Kidney glomerular epithelial cell (primary cell): ENCODE results near the gene CRADD.
"Not testable (repeated sequence)": the region's sequence is repeated elsewhere in the genome, so short reads cannot be mapped to it uniquely, and the experiment has no call there.

ENCODE experiments used
- DNase-seq: peaks from one replicate; lab custom pipeline; 2025; lab: John Stamatoyannopoulos, UW

The CRADD gene

DNA sequence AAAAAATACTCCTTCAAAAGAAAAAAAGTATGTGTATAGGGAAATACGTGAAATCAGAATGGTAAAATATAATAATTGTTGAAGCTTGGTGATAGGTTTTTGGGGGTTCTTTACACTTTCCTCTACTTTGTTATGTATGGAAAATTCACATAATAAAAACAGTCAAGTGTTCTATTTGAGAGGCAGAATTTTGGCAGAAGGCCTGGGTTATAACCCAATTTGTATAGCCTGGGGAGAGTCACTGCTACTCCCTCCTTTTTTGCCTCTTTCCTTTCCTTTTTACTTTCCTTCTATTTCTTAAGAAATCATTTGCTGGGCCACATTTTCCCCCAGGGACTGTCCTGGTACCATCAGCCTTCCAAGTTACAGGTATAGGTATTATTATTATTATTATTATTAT, 105.7 kb downstream of the CRADD start:
- no peak for DNase-seq

DNA sequence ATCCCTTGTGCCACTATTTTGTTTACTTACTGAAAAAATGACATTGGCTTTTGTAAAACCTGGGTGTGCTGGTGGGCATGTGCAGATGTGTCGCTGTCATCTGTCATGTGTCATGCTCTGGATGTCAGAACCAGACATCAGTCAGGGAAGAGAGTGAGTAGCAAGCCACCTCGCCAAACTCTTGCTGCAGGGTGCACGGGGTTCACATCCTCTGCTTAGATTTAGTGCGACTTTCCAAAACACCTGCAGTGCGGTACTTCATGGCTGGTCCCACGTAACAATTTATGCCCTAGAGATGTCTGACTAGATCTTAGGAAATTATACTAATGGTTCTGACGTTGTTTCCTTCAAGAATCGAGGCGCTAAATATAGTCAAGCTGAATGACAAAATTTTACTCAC, 106.7 kb downstream of the CRADD start:
- no peak for DNase-seq

DNA sequence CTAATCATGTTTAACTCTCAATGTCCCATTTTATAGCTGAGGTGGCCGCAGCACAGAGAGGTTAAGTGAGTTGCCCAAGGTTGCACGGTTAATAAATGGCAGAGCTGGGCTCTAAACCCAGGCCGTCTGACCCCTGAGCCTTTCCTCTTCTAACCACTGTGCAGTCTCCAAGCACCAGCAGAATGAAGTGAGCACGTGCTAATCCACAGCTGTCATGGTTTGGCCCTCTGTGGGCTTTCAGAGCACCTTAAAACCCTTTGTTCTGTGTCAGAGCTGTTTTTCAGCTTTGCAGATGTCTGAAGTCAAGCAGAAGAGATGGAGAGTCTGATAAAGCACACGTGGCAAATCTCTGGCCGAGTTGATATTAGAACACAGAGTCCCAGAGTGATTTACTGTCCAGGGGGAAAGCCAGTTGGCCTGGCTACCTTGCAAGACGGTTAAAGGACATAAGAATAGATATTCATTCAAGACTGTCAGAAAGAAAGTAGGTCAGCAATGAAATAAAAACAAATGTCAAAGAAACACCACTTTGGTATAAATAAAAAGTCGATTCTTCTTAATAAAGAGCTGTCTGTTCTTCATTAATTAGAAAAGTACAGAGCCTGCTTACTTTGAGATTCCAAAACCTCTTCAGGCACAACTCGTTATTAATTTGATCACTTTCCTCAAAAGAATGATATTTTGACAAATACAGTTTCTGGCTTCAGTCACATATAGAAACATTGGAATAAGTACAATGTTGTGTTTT, 107.3 kb downstream of the CRADD start:
- DNase-seq = peak; percentile 33

DNA sequence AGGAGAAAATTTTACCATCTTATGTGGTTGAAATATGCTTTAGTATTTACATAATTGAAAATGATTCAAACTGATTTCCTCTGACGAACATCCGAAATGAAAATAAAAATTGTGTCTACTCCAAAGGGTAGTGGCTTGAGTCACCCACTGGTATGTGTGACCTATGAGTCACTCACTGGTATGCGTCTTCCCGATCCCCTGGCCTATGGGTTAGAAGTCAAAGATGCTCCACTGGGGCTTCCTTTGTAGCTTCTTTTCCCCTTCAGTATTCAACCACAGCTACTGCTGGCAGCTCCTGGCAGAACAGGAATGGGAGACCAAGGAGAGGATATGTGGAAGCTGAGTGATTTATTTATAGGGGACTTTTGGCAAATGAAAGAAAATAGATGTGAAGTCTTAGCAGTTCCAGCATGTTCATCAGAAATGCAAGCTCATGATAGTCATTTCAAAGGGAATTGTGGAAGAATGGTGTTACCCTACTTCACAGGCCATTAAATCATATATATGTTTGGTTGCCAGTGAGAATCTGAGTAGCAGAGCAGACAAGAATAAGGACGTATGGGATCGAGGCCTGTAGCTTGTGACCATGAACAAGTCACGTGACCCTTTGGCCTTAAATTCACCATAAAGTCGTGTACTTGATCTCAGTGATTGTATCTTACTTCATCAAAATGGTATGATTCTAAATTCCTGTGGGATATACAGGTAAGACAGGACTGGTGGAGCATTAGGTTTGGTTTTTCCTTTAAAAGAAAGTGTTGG, 108.3 kb downstream of the CRADD start:
- DNase-seq = peak; percentile 83

DNA sequence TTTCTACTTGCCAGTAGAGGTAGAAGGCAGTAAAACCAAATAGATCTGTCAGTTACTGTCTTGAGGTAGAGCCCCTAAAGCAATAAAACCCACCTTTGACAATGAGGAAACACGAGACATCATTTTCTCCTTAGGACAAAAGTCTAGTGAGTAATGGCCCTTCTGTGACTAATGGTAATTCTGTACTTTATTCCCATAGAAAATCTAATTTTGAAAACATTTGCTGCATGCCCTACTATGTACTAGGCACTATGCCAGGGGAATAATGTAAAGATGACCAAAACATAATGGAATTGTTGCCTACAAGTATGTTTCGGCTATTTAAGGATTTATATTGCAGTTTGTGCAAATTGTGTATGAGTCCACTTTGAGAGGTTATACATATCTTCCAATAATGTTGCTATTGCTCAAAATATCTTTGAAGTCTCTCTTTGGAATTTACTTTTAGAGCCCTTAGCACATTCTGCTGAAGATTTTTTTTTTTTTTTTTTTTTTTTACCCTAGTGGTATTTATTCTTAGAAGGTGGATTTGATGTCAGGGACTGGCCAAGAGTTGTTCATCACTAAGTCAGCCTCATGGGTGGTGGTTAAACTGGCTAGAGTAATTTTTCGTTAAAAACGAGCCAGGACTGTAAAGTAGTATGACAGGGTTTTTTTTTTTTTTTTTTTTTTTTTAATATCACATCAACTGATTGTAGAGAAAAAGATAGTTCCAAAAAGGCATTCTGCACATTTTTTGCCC, 109.7 kb downstream of the CRADD start:
- DNase-seq = no peak

DNA sequence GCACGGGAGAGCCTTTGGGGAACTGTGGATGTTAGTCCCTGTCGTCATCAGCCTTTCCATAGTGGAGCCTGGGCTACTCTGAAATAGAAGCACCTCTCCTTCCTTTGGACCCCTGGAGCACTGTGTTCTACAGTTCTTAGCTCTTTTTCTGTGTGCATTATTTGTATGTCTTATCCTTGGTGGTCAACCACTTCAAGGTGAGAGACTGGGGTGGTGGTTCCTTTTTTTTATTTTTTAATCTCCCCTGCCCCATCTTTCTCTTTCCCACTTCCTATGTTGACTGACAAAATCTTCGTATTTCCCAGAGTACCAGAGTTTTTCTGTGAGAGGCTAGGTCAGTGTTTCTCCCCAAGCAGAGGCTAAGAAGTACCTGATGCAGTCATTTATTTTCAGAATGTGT, 111.7 kb downstream of the CRADD start:
- no peak for DNase-seq

DNA sequence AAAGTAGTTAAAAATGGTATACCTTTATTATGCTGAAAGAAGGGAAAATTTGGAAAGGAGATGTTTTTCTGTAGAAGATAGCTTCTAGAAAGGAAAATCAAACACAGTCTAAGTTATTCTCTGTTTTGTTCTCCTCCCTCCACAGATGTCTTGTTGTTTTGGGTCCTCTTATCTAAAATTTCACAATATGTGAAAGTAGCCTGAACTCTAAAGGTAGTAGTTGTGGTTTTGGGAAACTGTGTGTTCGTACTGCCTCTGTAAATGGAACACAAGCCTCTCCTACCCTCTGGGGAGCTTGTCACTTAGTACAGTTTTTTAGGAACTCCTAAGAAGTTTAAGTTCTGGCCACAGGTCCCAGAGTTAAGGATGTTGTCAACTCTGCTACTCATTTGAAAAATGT, 112.6 kb downstream of the CRADD start:
- no peak for DNase-seq

DNA sequence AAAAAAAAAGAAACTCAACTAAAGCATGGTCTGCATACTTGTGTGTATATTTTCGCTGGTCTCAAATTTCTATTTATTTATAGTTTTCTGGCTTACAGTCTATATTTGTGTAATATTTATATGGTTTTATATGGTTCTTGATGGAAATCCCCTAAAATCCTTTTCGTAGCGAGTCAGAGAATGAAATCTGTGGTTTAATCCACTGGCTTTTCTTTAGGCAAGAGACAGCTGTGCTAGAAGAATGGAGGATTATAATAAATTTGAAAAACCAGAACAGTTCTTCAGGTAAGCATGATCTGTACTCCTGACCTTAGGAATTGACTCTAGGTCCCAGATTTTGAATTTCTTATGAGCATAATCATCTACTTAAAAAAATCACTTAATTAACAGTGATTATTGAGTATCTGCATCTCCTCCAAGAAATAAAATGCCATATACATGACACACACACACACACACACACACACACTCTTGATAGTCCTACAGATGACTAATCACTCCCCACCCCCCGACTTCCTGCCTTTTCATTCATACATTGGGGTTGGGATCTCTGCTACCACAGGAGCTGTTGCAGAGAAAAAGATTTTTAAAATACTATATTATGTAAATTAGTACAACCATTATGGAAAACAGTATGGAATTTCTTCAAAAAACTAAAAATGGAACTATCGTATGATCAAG, 113.4 kb downstream of the CRADD start:
- peak; percentile 38 for DNase-seq

DNA sequence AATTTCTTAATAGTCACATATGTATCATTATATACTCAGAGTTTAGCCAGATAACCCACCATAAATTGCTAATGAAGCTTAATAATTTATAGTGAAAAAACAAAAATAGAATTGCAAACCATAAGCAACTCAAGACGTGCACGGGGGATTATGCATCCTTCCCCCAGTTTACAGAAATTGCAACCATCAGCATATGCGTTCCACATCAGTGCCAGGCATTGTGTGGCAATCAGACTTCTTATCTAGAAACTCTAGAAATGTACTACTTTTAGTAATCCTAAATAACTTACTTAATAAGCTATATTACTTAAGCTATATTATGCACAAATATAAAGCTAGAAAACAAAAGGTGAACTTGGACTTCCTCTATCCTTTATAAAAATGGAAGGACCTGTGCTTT, 115.8 kb downstream of the CRADD start:
- DNase-seq = no peak

DNA sequence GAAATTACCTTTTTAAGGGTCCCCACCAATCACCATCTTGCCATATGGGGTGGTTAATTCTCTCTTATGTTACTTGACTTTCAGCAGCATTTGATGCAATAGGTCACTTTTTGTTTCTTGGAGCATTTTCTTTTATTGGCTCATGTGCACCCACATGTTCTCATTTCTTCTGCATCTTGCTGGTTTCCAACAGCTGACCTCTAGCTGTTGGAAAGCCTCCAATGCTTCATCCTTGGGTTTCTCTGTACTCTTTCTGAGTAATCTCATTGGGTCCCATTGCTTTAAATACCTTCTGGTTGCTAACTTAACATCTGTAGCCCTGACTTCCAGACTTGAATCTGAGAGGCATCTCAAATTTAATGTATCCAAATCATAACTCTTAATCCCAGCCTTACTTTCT, 116.8 kb downstream of the CRADD start:
- DNase-seq = no peak

DNA sequence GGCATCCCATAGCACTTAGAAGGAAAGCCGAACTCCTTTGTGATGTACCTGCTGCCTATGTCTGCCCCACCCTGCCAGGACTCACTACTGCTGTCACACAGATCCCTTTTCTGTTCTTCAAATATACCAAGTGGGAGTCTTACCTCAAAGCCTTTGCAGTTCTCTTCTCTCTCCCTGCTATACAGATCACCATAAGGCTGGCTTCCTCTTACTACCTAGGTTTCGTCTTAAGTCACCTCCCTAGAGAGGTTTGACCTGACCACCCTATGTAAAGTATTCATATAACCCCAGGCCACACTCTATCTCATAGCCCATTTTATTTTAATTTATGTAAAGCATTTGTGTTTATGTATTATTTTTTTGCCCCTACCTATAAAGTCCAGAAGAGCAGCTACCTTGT, 117.6 kb downstream of the CRADD start:
- DNase-seq = no peak

DNA sequence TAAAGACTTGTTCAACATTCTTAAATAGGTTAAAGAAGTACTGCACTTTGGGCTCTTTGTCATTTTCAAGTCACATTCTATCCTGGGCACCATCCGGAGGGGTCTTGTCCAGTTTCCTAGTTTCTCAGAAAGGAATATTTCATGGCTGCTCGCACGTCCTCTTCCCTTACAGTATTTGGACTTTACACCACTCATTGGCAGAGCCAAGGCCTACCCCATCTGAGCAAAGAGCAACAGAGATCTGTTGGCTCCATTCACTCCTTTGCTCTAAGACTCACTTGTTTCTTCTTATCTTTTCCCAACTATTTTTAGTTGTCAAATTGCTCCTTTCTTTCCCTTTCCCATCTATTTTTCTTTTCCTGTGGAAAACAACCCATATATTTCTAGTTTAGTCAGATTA, 118.2 kb downstream of the CRADD start:
- DNase-seq = no peak

DNA sequence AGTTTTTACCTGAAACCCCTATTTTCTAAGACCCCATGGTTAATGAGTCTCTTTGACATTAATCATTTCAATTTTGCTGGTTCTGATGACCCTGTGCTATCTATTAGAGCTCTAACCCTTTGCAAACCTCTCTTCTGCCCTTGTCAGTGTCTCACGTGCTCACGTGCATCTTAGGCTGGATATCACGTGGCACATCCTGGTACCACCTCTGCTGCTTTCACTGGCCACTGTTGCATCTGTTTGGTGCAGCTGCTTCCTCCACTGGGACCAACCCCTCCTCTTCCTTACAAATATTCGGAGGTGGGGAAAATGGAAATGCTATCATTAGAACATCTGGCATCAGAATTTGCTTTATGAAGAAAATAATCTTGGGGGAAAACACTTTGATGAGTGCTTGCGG, 119.6 kb downstream of the CRADD start:
- no peak for DNase-seq

DNA sequence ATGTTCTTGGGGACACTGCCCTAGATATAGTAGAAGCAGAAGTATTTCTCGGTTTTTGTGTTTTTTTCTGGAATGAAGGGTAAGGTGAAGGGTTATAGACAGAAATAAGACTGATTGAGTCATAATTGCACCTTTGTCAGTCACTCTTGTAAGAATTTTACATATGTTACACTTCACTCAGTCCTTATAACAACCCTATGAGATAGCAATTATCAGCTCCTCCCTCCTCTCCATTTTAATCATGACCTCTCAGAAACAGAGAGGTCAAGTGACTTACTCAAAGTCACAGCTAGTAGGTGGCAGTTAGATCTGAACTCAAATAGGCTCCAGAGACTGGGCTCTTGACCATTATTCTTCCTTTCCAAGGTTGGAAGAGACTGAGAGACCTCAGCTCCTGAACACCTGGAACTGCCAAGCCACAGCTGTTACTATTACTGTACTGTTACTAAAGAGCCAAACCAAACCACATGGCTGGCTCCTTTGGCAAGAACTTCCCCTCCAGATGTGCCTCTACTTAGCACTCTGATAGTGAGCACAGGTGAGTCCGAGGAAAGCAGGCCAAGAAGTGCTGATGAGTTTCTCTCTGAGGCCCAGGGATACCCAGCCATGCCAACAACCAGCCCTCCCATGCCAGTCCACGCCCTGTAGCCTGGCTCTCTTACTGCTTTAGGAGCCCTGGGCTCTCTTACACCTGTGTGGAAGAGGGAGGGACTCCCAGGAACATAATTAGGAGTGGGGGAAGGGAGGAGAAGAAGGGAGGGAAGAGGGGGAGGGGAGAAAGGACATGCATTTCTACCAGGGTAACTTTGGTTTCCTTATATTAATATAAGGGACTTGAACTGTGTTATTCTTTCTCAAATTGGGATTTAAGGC, 121.3 kb downstream of the CRADD start:
- no peak for DNase-seq

DNA sequence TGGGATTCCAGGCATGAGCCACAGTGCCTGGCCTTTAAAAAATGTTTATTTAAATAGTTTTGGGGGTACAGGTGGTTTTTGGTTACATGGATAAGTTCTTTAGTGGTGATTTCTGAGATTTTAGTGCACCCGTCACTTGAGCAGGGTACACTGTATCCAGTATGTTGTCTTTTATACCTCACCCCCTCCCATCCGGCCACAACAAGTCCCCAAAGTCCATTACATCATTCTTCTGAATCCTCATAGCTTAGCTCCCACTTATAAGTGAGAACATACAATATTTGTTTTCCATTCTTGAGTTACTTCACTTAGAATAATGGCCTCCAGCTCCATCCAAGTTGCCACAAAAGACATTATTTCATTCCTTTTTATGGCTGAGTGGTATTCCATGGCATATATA, 124.5 kb downstream of the CRADD start:
- not testable (repeated sequence) for DNase-seq

DNA sequence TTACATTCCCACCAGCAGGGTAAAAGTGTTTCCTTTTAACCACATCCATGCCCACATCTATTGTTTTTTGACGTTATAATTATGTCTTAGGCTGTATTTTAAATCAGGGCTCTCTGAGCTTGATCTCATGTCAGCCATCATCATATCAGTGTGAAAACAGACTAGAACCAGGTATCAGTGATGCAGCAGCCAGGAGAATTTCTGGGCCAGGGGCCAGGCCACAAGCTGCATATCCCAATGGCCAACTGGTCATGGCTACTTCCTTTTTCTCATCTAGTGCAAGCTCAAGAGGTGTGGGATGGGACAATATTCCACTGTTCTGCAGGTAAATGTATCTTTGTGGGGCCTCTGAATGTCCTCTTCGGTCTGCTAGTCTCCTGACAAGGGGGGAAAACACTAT, 125.1 kb downstream of the CRADD start:
- DNase-seq = no peak

DNA sequence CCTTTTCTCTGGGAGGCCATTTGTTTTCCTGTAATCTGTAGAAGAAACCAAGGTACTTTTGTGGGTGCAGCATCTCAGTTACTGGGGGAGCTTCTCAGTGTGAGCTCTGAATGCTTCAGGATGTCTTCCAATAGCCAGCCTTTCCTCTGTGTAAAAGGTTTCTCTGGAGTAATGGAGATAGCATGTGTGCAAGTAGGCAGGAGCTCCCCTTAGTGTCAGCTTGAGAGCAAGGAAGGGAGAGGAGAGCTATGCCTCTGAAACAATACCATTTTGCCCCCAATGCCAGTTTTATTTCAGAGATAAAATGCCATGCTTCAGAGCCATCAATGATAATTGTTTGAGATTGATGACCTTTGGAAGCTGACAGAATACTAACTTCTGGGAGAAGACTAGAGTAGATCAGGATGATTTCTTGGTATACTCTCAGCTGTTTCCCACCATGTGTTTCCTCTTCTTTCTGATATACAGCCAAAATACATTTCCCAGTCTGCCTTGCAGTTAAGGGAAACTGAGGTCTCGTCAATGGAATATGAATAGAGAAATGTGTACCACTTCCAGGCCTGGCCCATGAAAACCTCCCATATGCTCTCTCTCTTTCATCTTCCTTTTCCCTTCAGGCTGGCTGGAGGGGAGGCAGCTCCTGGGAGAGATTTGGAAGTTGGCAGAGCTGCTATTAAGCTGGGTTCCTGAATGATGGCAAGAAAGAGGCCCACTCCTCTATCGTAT, 125.7 kb downstream of the CRADD start:
- peak; percentile 35 for DNase-seq

DNA sequence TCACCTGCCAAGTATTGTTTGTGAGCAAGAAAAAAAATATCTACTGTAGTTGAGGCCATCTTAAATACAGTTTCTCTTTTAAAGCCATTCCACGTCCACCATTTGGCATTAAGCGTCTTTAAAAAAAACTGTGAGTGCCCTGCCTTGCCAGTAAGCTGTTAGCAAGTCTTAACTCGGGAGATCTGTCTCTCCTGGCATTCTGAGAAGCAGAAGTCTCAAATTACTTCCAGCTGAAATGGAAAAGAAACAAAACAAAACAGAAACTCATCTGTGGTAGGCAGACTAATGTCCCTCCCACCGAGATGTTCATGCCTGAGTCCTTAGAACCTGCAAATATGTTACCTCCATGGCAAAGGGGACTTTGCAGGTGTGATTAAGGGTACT, 126.2 kb downstream of the CRADD start:
- peak; percentile 28 for DNase-seq

DNA sequence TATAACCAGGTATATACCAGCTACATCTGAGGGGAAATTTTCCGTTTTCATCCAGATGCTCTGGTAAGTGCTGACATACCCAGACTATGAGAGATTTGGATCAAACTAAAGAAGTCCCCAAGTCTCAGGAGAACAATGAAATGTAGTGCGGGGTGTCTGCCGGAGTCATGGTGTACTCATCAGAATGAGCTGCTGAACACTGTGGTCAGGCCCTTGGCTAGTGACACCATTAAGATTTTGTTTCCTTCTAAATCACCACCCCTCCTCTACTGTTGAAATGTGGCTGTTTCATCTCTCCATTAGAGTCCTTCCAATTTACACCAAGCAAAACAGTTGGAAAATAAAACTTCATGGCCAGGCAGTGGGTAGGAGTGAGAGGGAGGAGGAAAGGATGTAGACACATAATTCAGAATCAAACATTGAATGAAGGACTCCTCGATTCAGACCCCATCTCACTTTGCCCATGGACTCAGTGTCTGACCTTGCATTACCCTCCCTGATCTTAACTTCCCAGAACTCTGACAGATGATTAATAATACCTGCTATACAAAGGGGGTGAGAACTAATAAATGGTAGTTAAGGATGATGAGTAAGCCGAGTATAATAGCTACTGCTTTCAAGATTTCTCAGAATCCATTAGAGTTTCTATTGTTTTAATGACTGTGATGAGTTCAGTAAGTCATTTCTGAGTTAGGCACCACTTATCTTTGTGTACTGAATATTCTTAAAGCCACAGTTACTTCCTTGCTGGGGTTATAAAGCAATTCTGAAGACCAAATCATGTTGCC, 127.4 kb downstream of the CRADD start:
- DNase-seq = peak; percentile 82

DNA sequence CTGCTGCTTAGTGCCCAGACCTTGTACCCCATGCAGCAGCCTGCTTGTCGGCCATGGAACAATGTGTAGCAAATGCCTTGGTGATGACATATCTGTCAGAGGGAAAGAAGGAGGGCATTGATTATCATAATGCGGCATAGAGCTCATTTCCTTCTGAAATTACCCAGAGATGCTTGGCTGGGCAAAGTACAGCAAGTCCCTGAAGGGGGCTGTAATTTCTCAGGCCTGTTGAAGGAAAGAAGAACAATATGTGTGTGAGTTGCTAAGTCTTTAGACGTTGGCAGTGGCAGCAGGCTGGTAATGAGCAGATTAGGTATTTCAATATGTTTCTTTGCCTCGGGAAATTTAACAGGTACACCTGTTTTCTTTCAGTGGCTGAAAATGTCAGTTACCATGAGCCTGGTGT, 128.6 kb downstream of the CRADD start:
- DNase-seq = no peak
